Lower leg skin (tissue), 3 donors: ENCODE results near the gene PARP11.

Experiments used
- CTCF ChIP-seq, 3 donors: fragments of 450-650 bp; IDR thresholded peaks; one replicate each; pipeline ENCODE4 v1.5.1; 2016; ENCODE audit warnings: antibody characterized with exemption in 3 of 3, mild to moderate bottlenecking in 3 of 3, moderate library complexity in 2 of 3
- POLR2A ChIP-seq, 2 donors: fragments of 450-650 bp; IDR thresholded peaks; one replicate each; pipeline ENCODE4 v1.6.1; 2016 to 2017; ENCODE audit warnings: antibody characterized with exemption in 2 of 2, mild to moderate bottlenecking in 1 of 2, moderate library complexity in 1 of 2

- TF ChIP-seq CTCF (IDR thresholded peaks at IDR 0.05) (no peak), POLR2A (IDR thresholded peaks at IDR 0.05) (no peak)
Observed at GRCh38 chr12:3771853-3772252, 101.3 kb downstream of the PARP11 start.
